IPS-NIHi7 (cell line): ENCODE results near the gene PRKCE.

ENCODE experiments used
- DNase-seq: peaks from one replicate; pipeline ENCODE4 v3.0.0; 2012; ENCODE audit warnings: mixed read lengths; ENCODE audit errors: extremely low spot score

Gene PRKCE

DNA sequence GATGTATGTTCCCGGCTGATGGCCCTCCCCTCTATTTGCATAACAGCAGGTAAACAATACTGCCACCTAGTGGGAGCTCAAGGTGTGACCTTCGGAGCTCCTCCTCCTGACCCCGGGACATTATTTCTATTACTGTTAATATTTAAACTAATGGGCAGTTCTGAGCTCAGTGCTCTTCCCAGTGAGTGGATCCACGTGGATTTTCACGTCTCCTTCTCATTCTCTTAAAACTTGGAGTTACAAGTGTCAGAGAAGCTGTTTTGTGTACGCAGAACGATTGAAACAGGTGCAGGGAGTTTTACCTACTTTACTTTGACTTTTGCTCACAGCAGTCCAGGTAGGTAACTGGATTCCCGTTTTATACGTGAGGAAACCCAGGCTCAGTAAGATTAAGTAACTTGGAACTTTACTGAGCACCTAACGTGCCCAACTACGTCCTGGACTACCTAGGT is 127.3 kb downstream of the PRKCE start:
- peak; percentile 85 for DNase-seq

GRCh38 chr2:45780541-45781463 is 129.3 kb downstream of the PRKCE start:
- no peak for DNase-seq

DNA sequence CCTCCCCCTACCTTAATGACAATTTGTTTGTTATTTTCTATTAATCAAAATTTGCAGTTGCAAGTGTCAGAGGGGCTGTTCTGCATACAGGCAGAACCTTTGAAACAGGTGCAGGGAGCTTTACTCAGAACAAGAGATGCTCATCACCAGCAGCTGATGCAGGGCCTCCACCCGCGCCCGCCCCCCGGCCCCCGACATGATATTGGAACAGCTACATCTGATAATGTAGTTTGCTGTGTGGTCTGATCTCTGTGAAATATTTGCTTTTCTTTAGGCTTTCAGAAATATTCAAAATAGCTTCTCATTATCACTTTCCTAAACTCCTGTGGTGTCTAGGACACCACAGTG is 130.0 kb downstream of the PRKCE start:
- no peak for DNase-seq

DNA sequence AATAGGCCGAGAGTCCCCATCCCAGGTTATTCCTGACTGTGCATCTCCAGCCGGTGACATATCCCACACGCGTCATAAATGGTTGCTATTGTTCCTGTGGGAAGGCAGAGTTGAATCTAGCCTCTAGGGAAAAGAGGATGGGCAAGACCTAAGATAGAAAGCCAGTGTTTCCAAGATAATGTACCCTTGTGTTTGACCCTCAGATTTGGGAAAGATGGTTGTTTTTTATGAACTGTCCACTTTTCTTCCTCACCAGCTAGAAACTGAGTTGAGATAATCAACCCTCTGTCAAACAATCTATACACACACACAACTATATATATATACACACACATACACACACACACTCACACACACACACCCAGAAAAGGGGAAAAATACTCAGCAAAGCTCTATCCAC is 131.0 kb downstream of the PRKCE start:
- DNase-seq = no peak

GRCh38 chr2:45782986-45783385 is 131.5 kb downstream of the PRKCE start:
- no peak for DNase-seq

DNA sequence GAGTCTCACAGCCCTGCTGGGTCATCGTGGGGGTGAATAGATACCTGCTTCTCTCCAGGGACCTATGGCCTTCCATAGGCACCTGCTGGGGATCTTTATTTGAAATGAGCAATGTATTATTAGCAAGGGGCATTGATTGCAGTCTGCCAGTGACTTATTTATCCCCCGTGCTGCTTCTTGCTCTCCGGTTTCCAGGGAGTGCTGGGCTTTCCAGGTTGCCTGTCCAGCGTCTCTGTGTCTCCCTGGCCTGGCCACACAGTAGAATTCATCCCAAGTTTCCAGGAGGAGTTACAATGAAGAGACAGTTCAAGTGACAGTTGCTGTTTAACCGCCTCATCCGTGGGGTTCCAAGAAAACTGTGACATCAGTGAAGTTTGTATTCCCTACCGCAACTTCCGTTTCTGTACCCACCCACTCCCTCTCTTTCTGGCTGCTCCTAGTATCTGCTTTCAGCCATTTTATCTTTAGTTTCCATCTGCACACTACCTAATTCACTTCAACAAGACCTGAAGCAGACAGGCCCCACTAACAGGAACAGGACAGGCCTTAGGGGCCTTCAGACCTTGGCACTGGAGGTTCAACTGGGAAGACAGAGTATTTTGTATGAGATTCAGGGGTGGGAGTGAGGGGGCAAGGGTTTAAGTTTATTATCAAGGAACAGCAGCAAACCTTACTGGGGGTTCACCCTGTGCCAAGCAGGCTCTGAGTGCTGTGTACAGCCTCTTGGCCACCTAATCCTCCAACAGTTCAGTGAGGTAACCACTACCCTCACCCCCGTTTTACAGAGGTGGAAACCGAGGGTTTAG is 134.8 kb downstream of the PRKCE start:
- DNase-seq = no peak

DNA sequence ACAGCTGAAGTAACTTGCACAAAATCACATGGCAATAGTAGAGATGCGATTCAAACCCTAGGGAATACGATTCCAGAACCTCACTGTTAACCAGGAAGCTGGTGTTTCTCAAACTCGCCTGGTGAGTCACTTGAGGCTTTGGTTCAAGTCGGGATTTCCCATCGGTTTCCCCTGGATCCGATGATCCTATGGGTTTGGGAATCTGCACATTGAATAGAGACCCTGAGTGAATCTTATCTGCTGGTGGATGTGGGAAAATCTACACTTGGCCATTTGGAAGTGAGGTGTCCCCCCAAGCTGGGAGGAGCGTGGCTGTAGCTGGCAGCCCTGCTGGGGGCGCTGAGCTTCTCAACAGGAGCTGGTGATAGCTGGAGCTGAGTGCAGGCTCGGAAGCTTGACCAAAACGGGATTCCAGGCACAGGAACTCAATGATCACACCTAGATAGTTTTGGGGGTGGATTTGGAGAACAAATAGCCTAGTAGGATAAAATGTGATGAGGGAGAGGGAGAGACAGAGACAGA is 135.4 kb downstream of the PRKCE start:
- DNase-seq = no peak

- DNase-seq = no peak
Observed at GRCh38 chr2:45788401-45788800, 136.9 kb downstream of the PRKCE start.

- no peak for DNase-seq
Observed at GRCh38 chr2:45789317-45789716, 137.8 kb downstream of the PRKCE start.

DNA sequence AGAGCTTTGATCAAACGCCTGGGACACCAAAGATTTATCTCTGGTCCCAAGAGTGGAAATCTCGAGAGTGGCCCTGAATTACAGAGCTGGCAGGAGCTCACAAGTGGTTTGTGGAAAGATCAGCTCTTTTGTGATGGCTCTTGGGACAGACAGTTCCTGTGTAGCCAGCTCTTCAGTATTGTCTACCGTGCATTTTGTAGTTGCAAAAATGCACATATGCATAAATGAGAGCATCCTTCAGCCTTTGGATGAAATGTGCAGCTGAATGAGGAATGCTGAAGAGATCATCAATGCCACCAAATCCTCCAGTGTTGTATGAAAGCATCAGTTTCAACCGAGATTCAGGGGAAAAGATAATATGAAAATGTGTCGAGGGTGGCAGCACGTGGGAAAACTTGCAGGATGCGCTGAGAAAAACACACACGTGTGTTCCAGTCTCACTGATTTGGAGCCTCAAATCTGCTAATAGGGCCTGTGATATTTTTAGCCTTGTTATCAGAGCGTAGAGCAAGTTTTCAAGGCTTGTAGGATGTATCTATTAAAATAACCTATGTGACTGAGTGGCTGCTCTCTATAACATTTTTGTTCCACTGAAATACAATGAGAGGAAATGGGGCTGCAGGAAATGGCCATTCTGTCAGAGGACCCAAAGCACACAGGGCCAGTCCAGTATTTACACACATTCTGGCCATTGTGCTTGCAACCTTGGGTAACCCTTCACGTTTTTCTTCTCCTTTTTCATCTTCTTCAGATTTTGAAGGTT is 138.7 kb downstream of the PRKCE start:
- DNase-seq = no peak

DNA sequence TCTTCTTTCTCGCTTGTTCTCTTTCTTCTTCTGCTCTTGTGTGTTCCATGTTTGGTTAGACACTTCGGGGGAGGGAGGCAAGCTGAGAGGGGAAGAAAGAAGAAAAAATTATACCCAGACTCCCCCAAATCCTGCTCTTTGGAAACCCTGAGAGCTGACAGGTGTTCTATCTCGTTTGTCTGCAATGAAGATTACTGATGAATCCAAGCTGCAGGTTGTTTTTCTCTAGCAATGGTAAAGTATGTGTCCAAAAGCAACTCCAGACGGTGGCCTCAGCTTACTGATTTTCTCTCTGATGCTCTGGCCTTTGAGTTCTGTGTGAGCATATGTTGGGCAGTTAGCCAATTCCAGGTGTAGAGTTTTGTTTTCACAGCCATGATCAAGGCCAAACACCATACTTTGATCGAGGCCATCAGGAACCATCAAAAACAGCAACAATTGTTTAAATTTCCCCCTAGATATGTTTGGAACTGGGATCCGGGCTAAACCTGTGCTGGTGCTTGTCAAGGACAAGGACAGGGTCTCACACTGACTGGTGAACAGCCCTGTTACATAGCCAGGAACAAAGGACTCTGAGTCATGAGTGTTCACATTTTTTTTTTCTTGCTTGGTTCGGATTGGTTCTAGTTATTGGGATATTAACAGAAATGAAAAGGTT is 142.0 kb downstream of the PRKCE start:
- DNase-seq = no peak

- DNase-seq = no peak
Observed at GRCh38 chr2:45794134-45794617, 142.7 kb downstream of the PRKCE start.

DNA sequence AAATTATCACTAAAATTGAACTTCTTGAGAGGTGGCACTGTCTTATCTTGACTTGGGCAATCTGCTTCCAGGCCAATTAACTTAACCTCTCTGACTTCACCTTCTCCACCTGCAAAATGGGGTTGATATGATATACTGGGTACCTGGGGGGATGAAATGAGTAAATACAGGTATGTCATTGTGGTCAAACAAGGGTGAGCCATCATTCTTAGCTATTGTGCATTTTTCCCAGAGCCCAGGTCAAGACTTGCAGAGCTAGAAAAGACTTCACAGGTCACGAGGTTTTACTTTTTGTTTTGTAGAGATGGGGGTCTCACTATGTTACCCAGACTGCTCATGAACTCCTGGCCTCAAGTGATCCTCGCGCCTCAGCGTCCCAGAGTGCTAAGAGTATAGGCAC is 145.0 kb downstream of the PRKCE start:
- DNase-seq = no peak

DNA sequence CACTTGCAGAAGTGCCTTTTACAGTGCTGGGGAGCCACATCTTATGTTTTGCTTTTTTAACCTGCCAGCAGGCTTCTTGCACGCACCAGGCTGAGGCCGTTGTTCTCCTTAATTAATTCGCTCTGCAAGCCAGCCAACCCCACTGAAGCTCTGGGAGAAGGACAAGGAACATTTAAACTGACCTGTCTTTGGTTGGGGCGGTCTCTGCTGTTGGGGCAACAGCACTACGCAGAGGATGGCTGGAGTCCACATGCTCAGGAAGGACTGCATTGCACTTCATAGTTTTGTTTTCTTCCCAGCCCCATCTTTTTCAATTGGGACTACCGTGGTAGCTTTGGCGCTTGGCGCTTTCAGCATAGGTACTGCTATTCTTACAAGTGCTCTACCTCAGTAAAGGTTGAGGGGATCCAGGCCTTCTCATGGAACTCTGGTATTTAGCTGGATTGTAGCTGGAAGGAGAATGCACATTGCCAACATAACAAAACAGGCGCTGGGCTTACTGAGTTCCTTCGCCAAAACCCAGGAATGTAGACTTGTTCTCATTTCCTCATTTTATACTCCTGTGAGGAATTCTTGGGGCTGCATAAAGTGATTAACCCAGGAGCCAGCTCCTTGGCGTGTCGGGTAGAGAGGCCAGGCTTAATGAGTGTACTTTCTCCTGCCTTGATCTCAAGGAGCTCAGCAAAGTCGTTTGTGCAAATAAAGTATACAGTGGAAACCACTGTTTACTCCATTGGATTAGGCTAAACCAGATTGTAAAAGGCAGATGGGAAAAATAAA is 146.2 kb downstream of the PRKCE start:
- DNase-seq = no peak

GRCh38 chr2:45799679-45800381 is 148.4 kb downstream of the PRKCE start:
- DNase-seq = no peak

- DNase-seq = no peak
Observed at GRCh38 chr2:45802499-45803138, 151.1 kb downstream of the PRKCE start.

DNA sequence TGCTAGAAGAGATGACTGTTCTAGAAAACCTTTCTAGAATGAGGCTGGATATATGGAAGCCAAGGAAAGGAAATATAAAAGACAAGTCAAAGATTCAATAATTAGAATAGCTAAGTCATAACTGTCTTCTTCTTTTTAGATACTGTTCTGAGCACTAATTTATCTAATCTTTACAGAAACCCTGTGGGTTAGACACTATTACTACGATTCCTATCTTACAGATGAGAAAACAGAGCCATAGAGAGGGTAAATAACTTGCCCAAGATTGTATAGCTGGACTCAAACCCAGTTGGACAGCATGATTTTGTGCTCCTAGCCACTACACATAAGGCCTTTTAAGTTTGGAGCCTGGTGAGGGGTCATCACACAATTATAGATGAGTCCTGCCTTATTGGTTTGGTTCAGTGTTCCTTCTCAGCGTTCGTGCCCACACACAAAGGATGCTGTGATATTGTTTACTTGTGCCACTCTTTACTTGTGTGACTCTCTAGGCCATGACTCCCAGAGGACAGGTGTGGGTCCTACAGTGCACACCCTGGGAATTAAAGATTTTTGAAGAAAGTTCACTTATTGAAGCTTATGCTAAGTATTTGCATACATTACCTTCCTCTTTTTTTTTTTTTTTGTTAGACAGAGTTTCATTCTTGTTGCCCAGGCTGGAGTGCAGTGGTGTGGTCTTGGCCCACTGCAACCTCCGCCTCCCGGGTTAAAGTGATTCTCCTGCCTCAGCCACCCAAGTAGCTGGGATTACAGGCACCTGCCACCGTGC is 153.7 kb downstream of the PRKCE start:
- DNase-seq = no peak

- no peak for DNase-seq
Observed at GRCh38 chr2:45806563-45807358, 155.3 kb downstream of the PRKCE start.
